Omental fat pad (tissue), 4 donors: ENCODE data around the gene CDC37L1. TPM values are rescaled to one million over a fixed set of nuclear protein-coding genes. Genes with fewer than 3 reads are reported as not detected.

Experiments
- ATAC-seq: fragments of 150-250 bp; one replicate; pipeline ENCODE4 v1.9.1; 2016; ENCODE audit warnings: mild to moderate bottlenecking, moderate library complexity; ENCODE audit not compliant: low FRiP score
- DNase-seq: peaks from one replicate; pipeline ENCODE4 v3.0.0-alpha.2; 2019; ENCODE audit warnings: low spot score
- total RNA-seq, 4 donors: library from RNA; depleted of rRNA; stranded (reverse); fragments of >200 nt; gene quantifications; one replicate each; pipeline ENCODE4 v1.1.0, GENCODE V29; 2016
- TF ChIP-seq, protein P1 (sequence below), 3 donors: fragments of 450-650 bp; IDR thresholded peaks; one replicate each; pipeline ENCODE4 v1.5.1; 2016 to 2017; ENCODE audit warnings: antibody characterized with exemption in 3 of 3, mild to moderate bottlenecking in 3 of 3, moderate library complexity in 2 of 3

CDC37L1 gene
- total RNA-seq, 4 donors from 2014 or later = 26.3 to 46.1 (median 31.2) TPM

DNA sequence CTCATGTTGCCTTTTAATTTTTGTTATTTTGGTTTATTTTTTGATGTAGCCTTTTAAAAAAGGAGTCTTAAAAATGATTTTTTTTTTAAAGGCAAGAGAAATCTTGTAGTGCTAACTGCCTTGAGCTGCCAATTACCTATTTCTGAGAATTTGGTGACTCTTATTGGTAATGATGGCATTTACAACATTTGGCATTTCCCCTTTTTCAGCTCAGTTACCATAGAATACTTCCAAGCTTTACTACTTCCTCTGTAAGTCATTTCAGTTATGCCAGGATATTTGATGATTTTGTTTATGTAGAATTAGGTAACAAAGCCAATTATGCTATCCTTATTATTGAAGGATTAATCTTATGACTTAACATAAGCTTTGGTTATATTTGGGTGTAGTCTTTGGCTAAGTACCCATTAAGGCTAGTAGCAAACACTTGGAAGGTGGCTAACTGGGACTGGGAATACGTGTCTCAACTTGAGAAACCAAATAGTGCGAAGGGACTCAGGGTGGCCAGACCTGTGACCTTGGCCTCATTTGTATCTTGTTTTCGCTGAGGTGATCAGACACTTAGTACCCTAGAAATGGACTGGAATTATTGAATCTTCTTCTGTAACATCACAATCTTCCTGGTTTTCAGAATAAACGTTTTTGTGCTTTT lies 27.7 kb downstream of the CDC37L1 start:
- DNase-seq (no peak), ATAC-seq (no peak)
- TF ChIP-seq, protein P1, sequence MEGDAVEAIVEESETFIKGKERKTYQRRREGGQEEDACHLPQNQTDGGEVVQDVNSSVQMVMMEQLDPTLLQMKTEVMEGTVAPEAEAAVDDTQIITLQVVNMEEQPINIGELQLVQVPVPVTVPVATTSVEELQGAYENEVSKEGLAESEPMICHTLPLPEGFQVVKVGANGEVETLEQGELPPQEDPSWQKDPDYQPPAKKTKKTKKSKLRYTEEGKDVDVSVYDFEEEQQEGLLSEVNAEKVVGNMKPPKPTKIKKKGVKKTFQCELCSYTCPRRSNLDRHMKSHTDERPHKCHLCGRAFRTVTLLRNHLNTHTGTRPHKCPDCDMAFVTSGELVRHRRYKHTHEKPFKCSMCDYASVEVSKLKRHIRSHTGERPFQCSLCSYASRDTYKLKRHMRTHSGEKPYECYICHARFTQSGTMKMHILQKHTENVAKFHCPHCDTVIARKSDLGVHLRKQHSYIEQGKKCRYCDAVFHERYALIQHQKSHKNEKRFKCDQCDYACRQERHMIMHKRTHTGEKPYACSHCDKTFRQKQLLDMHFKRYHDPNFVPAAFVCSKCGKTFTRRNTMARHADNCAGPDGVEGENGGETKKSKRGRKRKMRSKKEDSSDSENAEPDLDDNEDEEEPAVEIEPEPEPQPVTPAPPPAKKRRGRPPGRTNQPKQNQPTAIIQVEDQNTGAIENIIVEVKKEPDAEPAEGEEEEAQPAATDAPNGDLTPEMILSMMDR (IDR thresholded peaks at IDR 0.05) = no peak

DNA sequence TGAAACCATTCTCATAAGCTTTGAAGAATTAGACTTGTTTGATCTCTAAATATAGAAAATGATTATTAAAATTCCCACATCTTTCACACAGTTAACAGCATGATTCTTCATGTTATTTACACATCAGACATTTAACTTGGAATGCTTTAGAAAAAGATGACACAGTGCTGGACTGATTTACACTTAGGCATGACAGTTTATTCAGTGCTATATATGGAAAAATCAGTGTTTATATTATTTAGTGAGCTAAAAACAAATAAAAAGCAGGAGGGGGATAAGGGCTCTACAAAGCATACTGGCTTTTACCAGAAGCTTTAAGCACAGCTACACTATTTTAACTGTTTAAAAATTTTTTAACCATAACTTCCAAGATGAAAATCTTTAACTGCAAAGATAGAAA lies 30.0 kb downstream of the CDC37L1 start:
- DNase-seq (no peak), ATAC-seq (no peak)
- TF ChIP-seq, protein P1 (IDR thresholded peaks at IDR 0.05) = no peak

DNA sequence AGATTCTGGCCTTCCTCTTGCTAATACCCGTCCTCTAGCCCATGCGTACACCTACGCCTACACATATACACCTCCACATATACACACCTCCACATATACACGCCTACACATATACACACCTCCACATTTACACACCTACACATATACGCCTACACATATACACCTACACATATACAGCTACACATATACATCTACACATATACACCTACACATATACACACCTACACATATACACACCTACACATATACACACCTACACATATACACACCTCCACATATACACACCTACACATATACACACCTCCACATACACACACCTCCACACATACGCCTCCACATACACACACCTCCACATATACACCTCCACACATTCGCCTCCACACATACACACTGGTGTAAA lies 34.5 kb downstream of the CDC37L1 start:
- TF ChIP-seq, protein P1 (IDR thresholded peaks at IDR 0.05) = no peak
- DNase-seq = no peak
- no peak for ATAC-seq

DNA sequence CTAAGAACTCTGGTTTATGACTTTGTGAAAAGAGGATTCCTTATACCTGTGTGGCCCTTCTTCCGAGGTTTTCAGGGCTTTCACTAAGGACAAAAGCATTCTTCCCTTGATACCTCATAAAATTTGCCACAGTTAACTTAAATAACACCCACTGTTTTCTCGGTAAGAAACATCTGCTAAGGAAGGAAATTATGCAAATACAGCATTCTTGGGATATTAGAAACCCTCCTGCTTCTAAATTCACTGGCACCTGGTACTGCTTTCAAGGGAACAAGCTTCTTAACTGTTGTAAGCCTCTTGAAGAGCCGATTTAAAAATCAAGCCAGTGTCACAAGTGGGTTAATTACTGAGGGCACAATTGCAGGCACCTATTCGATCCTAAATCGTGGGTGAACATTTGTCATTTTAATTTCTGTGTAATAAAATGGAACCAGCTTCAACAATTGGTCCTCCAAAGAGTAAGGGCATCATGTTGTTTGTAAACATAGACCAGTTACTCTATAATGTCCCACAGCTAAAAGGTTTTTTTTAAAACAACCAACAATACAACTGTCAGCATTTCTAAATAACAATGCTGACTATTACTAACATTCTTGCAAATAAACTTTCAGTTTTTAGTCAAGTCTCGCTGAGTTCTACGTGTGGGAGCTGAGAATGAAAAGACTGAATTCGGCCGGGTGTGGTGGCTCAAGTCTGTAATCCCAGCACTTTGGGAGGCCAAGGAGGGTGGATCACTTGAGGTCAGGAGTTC lies 35.1 kb downstream of the CDC37L1 start:
- ATAC-seq = no peak
- DNase-seq = no peak
- TF ChIP-seq, protein P1 (IDR thresholded peaks at IDR 0.05) = no peak

DNA sequence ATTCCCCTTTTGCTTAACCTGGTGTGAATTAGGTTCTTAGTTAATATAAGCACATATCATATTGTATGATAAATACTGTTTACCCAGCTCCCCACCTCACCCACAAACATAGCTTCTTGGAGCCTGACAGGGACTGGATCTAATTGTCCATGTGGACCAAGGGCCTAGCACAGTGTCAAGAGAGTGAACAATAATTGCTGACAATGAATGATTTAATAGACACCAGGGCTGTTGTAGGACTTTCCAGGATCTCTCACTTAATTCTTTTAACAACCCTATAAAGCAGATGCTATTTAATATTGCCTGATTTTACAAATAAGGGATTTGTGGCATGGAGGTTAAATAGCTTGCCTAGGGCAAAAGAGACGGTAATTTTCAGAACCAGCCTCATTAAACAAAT lies 36.8 kb downstream of the CDC37L1 start:
- ATAC-seq = no peak
- no peak for DNase-seq
- TF ChIP-seq, protein P1 (IDR thresholded peaks at IDR 0.05) = no peak

DNA sequence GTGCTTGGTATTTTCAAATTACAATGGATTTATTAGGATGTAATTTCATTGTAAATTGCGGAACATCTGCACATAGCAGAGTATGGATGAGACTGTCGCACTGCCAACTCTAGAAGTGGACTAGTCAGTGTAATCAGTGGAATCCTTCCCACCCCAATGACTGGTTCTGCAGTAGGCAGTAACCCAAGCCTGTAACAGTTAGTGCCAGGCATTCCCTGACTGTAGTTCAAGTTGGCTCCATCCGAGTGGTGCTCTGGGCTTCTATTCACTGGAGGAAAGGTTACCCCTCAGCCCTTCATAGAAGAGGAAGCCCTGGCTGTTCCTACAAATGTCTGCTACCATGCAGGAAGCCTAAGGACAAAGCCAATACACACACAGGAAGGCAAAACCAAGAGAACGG lies 38.4 kb downstream of the CDC37L1 start:
- TF ChIP-seq, protein P1 (IDR thresholded peaks at IDR 0.05) = no peak
- ATAC-seq (no peak), DNase-seq (no peak)

DNA sequence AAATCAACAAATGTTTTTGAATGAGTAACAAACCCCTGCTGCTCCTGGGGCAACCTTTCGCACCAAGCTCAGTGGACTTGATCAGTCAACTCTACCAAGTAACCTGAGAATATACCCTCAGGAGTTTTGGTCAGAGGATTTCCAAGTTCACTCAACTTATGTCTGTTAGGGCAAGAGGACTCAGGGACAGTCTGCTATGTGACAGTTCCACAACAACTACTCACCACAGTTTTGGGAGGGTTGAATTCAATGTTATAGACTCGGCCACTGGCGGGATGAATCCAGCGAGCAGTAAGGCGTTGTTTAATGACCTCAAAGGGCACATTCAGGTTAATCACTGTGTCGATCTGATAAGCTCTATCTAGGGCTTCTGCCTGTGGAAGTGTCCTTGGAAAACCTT lies 39.5 kb downstream of the CDC37L1 start:
- no peak for ATAC-seq
- TF ChIP-seq, protein P1 (IDR thresholded peaks at IDR 0.05) = no peak

More for the DNA sequence above, 39.5 kb downstream of the CDC37L1 start:
- DNase-seq = no peak
